ENCODE results near the gene IPMK.

DNA sequence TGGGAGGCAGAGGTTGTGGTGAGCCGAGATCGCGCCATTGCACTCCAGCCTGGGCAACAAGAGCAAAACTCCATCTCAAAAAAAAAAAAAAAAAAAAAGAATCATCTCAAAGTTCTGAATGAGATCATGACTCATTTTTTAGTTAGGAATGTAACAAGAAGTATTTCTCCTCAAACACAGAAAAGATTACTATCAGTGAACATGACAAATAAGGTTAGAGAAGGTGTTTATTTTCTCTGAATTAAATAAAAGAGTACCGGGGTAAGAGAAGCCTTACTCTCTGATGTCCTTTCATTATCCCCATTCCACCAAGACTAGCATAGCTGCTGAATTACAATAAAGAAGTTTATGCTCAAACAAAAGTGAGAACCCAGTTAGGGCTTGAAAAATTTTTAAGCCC lies 50.1 kb downstream of the IPMK start:
- TF ChIP-seq RAD21 (IDR thresholded peaks at IDR 0.05; ENCODE audit: low read depth) (no peak), EZH2phosphoT487 (IDR thresholded peaks at IDR 0.05; ENCODE audit: borderline replicate concordance) (no peak), POLR2AphosphoS5 (IDR thresholded peaks at IDR 0.05; ENCODE audit: low read depth, low read length) (no peak), POLR2A (IDR thresholded peaks at IDR 0.05; ENCODE audit: borderline replicate concordance, extremely low read depth, insufficient read depth, insufficient read length) (no peak), YY1 (IDR thresholded peaks at IDR 0.05; ENCODE audit: extremely low read depth, insufficient replicate concordance, low read depth, low read length) (no peak), SIN3A (IDR thresholded peaks at IDR 0.05; ENCODE audit: low read depth) (no peak), EZH2 (IDR thresholded peaks at IDR 0.05) (no peak)
- TF ChIP-seq, protein P1, sequence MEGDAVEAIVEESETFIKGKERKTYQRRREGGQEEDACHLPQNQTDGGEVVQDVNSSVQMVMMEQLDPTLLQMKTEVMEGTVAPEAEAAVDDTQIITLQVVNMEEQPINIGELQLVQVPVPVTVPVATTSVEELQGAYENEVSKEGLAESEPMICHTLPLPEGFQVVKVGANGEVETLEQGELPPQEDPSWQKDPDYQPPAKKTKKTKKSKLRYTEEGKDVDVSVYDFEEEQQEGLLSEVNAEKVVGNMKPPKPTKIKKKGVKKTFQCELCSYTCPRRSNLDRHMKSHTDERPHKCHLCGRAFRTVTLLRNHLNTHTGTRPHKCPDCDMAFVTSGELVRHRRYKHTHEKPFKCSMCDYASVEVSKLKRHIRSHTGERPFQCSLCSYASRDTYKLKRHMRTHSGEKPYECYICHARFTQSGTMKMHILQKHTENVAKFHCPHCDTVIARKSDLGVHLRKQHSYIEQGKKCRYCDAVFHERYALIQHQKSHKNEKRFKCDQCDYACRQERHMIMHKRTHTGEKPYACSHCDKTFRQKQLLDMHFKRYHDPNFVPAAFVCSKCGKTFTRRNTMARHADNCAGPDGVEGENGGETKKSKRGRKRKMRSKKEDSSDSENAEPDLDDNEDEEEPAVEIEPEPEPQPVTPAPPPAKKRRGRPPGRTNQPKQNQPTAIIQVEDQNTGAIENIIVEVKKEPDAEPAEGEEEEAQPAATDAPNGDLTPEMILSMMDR (IDR thresholded peaks at IDR 0.05 in 2 of 3, conservative IDR thresholded peaks at IDR 0.05 in 1 of 3; ENCODE audit: borderline replicate concordance in 1 of 3, insufficient read depth in 1 of 3, low read depth in 2 of 3, low read length in 2 of 3) = no peak
- TF ChIP-seq, protein P2, sequence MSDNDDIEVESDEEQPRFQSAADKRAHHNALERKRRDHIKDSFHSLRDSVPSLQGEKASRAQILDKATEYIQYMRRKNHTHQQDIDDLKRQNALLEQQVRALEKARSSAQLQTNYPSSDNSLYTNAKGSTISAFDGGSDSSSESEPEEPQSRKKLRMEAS (IDR thresholded peaks at IDR 0.05) = no peak
- TF ChIP-seq, protein P3, sequence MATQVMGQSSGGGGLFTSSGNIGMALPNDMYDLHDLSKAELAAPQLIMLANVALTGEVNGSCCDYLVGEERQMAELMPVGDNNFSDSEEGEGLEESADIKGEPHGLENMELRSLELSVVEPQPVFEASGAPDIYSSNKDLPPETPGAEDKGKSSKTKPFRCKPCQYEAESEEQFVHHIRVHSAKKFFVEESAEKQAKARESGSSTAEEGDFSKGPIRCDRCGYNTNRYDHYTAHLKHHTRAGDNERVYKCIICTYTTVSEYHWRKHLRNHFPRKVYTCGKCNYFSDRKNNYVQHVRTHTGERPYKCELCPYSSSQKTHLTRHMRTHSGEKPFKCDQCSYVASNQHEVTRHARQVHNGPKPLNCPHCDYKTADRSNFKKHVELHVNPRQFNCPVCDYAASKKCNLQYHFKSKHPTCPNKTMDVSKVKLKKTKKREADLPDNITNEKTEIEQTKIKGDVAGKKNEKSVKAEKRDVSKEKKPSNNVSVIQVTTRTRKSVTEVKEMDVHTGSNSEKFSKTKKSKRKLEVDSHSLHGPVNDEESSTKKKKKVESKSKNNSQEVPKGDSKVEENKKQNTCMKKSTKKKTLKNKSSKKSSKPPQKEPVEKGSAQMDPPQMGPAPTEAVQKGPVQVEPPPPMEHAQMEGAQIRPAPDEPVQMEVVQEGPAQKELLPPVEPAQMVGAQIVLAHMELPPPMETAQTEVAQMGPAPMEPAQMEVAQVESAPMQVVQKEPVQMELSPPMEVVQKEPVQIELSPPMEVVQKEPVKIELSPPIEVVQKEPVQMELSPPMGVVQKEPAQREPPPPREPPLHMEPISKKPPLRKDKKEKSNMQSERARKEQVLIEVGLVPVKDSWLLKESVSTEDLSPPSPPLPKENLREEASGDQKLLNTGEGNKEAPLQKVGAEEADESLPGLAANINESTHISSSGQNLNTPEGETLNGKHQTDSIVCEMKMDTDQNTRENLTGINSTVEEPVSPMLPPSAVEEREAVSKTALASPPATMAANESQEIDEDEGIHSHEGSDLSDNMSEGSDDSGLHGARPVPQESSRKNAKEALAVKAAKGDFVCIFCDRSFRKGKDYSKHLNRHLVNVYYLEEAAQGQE (IDR thresholded peaks at IDR 0.05; ENCODE audit: low read depth) = no peak

All from HCT116 (cell line).